GM23248 (cell line): ENCODE results near the gene RALB. TPM values are rescaled to one million over a fixed set of nuclear protein-coding genes. Genes with fewer than 3 reads are reported as not detected.

Experiments used
- DNase-seq: peaks from one replicate; pipeline ENCODE4 v3.0.0-alpha.2; 2015
- H2AFZ ChIP-seq: fragments of 200-600 bp; sonication (generic); 2 replicates; pipeline ENCODE4 v1.6.1; 2016; ENCODE audit warnings: antibody characterized with exemption
- H3F3A ChIP-seq: fragments of 200-600 bp; sonication (generic); 2 replicates; pipeline ENCODE4 v1.6.1; 2016; ENCODE audit warnings: mild to moderate bottlenecking, antibody characterized with exemption, mixed run types; ENCODE audit not compliant: insufficient read depth
- H3K27ac ChIP-seq: fragments of 200-600 bp; sonication (generic); 2 replicates; pipeline ENCODE4 v1.5.1; 2016; ENCODE audit warnings: mild to moderate bottlenecking
- H3K27me3 ChIP-seq: fragments of 200-600 bp; sonication (generic); replicated peaks from 2 replicates; pipeline ENCODE4 v1.6.1; 2016; ENCODE audit warnings: mild to moderate bottlenecking; ENCODE audit not compliant: insufficient read depth
- H3K36me3 ChIP-seq: fragments of 200-600 bp; sonication (generic); 2 replicates; pipeline ENCODE4 v1.6.1; 2016; ENCODE audit warnings: low read depth, mild to moderate bottlenecking
- H3K4me1 ChIP-seq: fragments of 200-600 bp; sonication (generic); 2 replicates; pipeline ENCODE4 v1.6.1; 2016; ENCODE audit warnings: mild to moderate bottlenecking; ENCODE audit not compliant: insufficient read depth
- H3K4me2 ChIP-seq: fragments of 200-600 bp; sonication (generic); one replicate; pipeline ENCODE4 v1.6.1; 2016; ENCODE audit warnings: mild to moderate bottlenecking; ENCODE audit not compliant: unreplicated experiment
- H3K4me3 ChIP-seq: fragments of 200-600 bp; sonication (generic); 2 replicates; pipeline ENCODE4 v1.5.1; 2016; ENCODE audit warnings: mild to moderate bottlenecking
- H3K79me2 ChIP-seq: fragments of 200-600 bp; sonication (generic); 2 replicates; pipeline ENCODE4 v1.6.1; 2016; ENCODE audit warnings: mild to moderate bottlenecking; ENCODE audit not compliant: insufficient read depth
- H3K9ac ChIP-seq: fragments of 200-600 bp; sonication (generic); 2 replicates; pipeline ENCODE4 v1.6.1; 2016; ENCODE audit warnings: mild to moderate bottlenecking
- H3K9me2 ChIP-seq: fragments of 200-600 bp; sonication (generic); 2 replicates; pipeline ENCODE4 v1.6.1; 2016; ENCODE audit warnings: mixed run types, mild to moderate bottlenecking, moderate library complexity; ENCODE audit not compliant: insufficient read depth
- H3K9me3 ChIP-seq: fragments of 200-600 bp; sonication (generic); one replicate; pipeline ENCODE4 v1.6.1; 2017; ENCODE audit warnings: low read depth
- H4K20me1 ChIP-seq: fragments of 200-600 bp; sonication (generic); 2 replicates; pipeline ENCODE4 v1.6.0; 2016; ENCODE audit not compliant: insufficient read depth
- EZH2 ChIP-seq: fragments of 200-600 bp; sonication (generic); IDR thresholded peaks from 2 replicates; pipeline ENCODE4 v1.6.1; 2018; ENCODE audit warnings: antibody characterized with exemption, mild to moderate bottlenecking; ENCODE audit not compliant: insufficient read depth, poor library complexity, severe bottlenecking
- EZH2phosphoT487 ChIP-seq: fragments of 200-600 bp; sonication (generic); IDR thresholded peaks from 2 replicates; pipeline ENCODE4 v1.6.1; 2018; ENCODE audit warnings: antibody characterized with exemption, moderate library complexity, mild to moderate bottlenecking, low read depth; ENCODE audit not compliant: insufficient read depth
- WGBS, 2 experiments: methylation state at CpG; one replicate each; pipeline ENCODE4 v1.1.6; 2015 to 2017; ENCODE audit warnings: low lambda C conversion rate in 2 of 2, low coverage in 1 of 2; ENCODE audit errors: missing lambda C conversion rate in 2 of 2; 5-methylcytosine and 5-hydroxymethylcytosine counted together
- in situ Hi-C: fragments of 300-500 bp; cut with MboI; formaldehyde crosslinking; loops from 2 replicates; pipeline ENCODE4 v1.15.0; 2020
- polyA plus RNA-seq: library from polyadenylated mRNA; unstranded; fragments of >200 nt; fragmentation: Nextera tagmentation; extraction: Ambion mirVana; gene quantifications from 2 replicates; pipeline ENCODE4 v1.2.1, GENCODE V29; 2016
- total RNA-seq: library from RNA; depleted of rRNA; stranded (reverse); fragments of >200 nt; shearing (Covaris generic); gene quantifications from 2 replicates; pipeline ENCODE4 v1.2.3, GENCODE V29; 2014

Gene RALB
- total and polyA plus RNA-seq, 2 experiments from 2014 or later, result 65.7 to 105 TPM

DNA sequence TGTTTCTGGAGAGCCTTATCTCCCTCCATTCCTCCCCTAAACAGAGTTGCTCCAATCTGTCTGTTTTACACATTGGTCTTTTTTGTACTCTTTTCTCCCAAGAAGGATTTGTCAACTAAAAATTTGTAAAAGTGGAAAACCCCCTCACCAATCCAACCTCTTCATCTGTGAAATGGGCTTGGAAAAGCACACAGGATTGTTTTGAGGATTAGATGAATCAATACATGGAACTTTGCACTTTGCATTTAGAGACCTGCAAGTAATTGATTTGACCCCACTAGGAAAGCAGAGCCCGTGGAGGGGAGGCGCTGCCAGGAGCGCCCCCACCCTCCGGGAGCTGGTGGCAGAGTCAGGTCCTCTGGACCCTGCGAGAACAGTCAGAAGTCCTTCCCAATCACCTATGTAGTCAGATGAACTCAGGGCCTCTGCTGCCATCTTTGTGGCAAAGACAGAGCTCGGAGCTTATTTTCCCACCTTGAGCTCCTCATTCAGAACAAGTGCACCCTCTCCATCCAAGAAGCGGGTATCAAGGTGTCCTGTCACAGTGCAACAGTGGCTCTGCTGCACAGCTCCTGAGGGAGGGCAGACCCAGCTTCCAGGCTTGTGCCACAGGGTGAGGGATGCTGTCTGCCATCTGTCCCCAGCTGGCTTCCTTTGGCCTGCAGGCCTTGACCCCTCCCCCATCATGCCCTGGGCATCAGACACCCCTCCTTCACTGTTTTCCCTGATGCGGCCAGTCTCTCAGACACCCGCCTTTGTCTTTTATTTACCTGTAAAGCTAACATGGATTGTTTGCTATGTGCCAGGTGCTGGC, 27.7 kb upstream of the RALB start:
- Histone ChIP-seq H2AFZ (no peak overlapping the region), H3K27me3 (no peaks in the 10 kb centered on the region), H3K9me2 (no peaks in the 10 kb centered on the region; the same call in 1 of the 2 replicates), H3K4me1 (peaks cover 22% of the 10 kb centered on the region), H3K4me3 (no peak overlapping the region), H3K9ac (no peak overlapping the region), H3F3A (no peaks in the 10 kb centered on the region), H3K27ac (no peak overlapping the region), H3K36me3 (peaks cover 7% of the 10 kb centered on the region; the same call in 1 of the 2 replicates), H4K20me1 (no peaks in the 10 kb centered on the region), H3K9me3 (no peaks in the 10 kb centered on the region), H3K4me2 (no peak overlapping the region), H3K79me2 (peaks cover 27% of the 10 kb centered on the region)
- TF ChIP-seq EZH2 (no peak), EZH2phosphoT487 (no peak)
- 93 to 95% methylated on average over 9 of the region's 9 CpGs for WGBS, 2 experiments
- in situ Hi-C loops, result no loop called here
- no peak for DNase-seq

DNA sequence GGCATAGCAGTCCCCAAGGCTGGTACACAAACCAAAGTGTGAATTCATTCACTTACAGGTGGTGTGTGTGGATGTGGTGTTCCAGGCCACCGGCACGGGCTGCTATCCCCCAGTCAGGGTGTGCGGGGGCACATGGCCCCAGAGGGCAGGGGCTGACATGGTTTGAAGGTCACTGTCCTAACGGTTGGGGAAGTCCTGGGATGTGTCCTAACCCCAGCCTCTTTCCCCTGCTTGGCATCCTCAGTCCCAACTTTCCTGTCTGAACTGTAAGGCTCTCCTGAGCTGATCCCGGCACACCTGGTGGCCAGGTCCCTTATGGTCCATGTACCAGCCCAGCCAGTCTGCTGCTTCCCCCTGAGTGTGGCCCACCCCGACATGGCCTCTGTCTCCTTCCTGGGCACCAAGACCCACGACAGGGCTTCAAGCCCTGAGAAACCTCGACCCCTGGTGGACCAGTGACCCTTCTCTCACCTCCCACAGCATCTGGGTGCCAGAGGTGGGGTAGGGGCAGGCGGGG, 27.0 kb upstream of the RALB start:
- Histone ChIP-seq H3K9me3 (no peaks in the 10 kb centered on the region), H3K27me3 (no peaks in the 10 kb centered on the region), H3K9me2 (no peaks in the 10 kb centered on the region; the same call in 1 of the 2 replicates), H3K27ac (no peak overlapping the region), H4K20me1 (no peaks in the 10 kb centered on the region), H3K4me2 (no peak overlapping the region), H3F3A (no peaks in the 10 kb centered on the region), H3K36me3 (peaks cover 7% of the 10 kb centered on the region; the same call in 1 of the 2 replicates), H2AFZ (no peak overlapping the region), H3K4me3 (no peak overlapping the region), H3K4me1 (peaks cover 21% of the 10 kb centered on the region), H3K9ac (no peak overlapping the region), H3K79me2 (peaks cover 23% of the 10 kb centered on the region)
- DNase-seq, result no peak
- 81 to 87% methylated on average over 9 of the region's 9 CpGs for WGBS, 2 experiments
- in situ Hi-C loops, result no loop called here
- TF ChIP-seq EZH2phosphoT487 (no peak), EZH2 (no peak)

DNA sequence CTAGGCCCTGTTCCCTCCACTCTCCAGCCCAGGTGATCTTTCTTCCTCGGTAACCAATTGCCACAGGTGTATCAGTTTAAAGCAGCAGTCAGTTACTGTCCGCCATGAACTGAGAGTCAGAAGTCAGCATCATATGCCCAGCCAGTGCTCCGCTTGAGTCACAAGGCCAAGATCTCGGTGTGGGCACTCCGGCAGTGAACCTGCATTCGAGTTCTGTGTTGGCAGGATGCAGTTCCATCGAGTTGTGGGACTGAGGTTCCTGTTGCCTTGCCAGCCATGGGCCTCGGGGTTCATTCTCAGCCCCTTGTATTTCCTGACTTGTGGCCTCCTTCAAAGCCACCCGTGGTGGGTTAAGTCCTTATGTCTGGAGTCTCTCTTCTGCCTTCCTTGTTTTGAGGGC, 26.3 kb upstream of the RALB start:
- peaks cover 14% of the 10 kb centered on the region for H3K4me1 ChIP-seq
- H3F3A ChIP-seq, result no peaks in the 10 kb centered on the region
- DNase-seq, result no peak
- no peak overlapping the region for H3K27ac ChIP-seq
- peaks cover 16% of the 10 kb centered on the region for H3K79me2 ChIP-seq
- peaks cover 7% of the 10 kb centered on the region; the same call in 1 of the 2 replicates for H3K36me3 ChIP-seq
- no peaks in the 10 kb centered on the region for H3K27me3 ChIP-seq
- no peak overlapping the region for H3K4me2 ChIP-seq
- TF ChIP-seq EZH2phosphoT487, result no peak
- TF ChIP-seq EZH2, result no peak
- no peaks in the 10 kb centered on the region for H3K9me3 ChIP-seq
- H3K4me3 ChIP-seq, result no peak overlapping the region
- H3K9ac ChIP-seq, result no peak overlapping the region
- no peaks in the 10 kb centered on the region for H4K20me1 ChIP-seq
- in situ Hi-C loops, result no loop called here
- H2AFZ ChIP-seq, result no peak overlapping the region
- H3K9me2 ChIP-seq, result no peaks in the 10 kb centered on the region; the same call in 1 of the 2 replicates
- WGBS, 2 experiments, result 77 to 86% methylated on average over 9 of the region's 9 CpGs

DNA sequence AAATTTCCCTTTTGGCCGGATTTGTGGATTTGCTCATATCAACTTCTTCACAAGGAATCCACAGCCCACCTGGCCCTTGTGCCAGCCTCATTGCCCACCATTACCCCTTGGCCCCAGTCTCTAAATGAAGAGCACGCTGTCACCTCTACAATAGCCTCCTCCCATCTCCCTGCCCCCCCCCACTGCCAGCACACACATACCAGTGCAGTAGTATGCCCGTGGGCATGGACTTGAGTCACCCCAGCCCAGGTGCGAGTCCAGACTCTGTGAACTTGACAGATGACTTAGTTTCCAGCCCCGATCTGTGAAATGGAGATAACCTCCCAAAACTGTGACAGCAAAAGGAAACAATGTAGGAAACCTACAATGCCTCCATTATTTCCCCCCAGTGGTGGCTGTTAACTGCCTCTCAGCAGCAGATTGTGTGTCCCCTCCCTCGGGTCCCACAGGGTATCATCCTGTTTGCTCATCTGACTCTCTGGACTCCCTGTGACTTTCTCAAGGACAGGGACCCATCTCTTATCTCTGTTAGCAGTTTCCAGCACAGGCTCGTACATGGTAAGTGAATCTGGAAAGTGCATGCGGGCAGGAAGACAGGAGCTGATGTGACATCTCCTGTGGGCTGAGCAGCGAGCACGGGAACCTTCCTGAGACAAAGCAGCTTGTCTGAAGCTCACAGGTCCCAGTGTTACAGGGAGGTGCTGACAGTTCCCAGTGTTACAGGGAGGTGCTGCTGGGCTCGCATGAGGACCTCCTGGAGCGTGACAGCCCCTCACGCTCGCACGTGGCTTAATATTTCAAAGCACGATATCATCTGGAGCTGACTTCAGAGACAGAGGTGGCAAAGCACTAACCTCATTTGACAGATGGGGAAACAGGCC, 25.3 kb upstream of the RALB start:
- H3F3A ChIP-seq, result no peaks in the 10 kb centered on the region
- H3K9me2 ChIP-seq, result no peaks in the 10 kb centered on the region
- H3K36me3 ChIP-seq, result 0 out of 2 replicates have a peak, but pooled peaks cover under 1% of the 10 kb centered on the region
- in situ Hi-C loops, result no loop called here
- no peaks in the 10 kb centered on the region for H3K9me3 ChIP-seq
- H3K4me2 ChIP-seq, result no peak overlapping the region
- DNase-seq, result no peak
- no peak overlapping the region for H3K9ac ChIP-seq
- TF ChIP-seq EZH2phosphoT487, result no peak
- TF ChIP-seq EZH2, result no peak
- 87 to 91% methylated on average over 16 of the region's 16 CpGs for WGBS, 2 experiments
- no peaks in the 10 kb centered on the region for H4K20me1 ChIP-seq
- no peak overlapping the region for H2AFZ ChIP-seq
- H3K27ac ChIP-seq, result no peak overlapping the region
- H3K27me3 ChIP-seq, result no peaks in the 10 kb centered on the region
- no peak overlapping the region for H3K4me3 ChIP-seq
- peaks cover 8% of the 10 kb centered on the region for H3K4me1 ChIP-seq
- peaks cover 6% of the 10 kb centered on the region for H3K79me2 ChIP-seq
